Bronchial epithelial cell (primary cell): ENCODE results near the gene KLK1. TPM values are rescaled to one million over a fixed set of nuclear protein-coding genes. Genes with fewer than 3 reads are reported as not detected.

ENCODE experiments used
- DNase-seq: peaks from one replicate; pipeline ENCODE4 v3.0.0-alpha.2; 2010; ENCODE audit warnings: low read depth
- FAIRE-seq: peaks from 2 replicates; lab custom pipeline; 2011; peaks lifted over from hg19 to GRCh38; lab: Jason Lieb, UNC
- H3K27me3 ChIP-seq: 2 replicates; pipeline ENCODE4 v1.5.1; 2011; ENCODE audit warnings: low read length; ENCODE audit not compliant: control insufficient read depth, insufficient read depth
- H3K36me3 ChIP-seq: 2 replicates; pipeline ENCODE4 v1.5.1; 2011; ENCODE audit warnings: low read length; ENCODE audit not compliant: control insufficient read depth, insufficient read depth
- H3K4me3 ChIP-seq: 2 replicates; pipeline ENCODE4 v1.5.1; 2011; ENCODE audit warnings: mild to moderate bottlenecking, low read depth, low read length, control low read depth
- total RNA-seq: library from RNA; depleted of rRNA; stranded (reverse); fragments of >200 nt; gene quantifications from 2 replicates; pipeline ENCODE4 v1.2.1, GENCODE V29; 2014
- TF ChIP-seq, protein P1 (sequence below): IDR thresholded peaks from 2 replicates; pipeline ENCODE4 v1.5.1; 2011; ENCODE audit warnings: mild to moderate bottlenecking, moderate library complexity, low read length, control low read depth, inconsistent platforms; ENCODE audit not compliant: insufficient read depth, severe bottlenecking

KLK1 gene
- total RNA-seq, 1 donor from 2014 or later = not detected

DNA sequence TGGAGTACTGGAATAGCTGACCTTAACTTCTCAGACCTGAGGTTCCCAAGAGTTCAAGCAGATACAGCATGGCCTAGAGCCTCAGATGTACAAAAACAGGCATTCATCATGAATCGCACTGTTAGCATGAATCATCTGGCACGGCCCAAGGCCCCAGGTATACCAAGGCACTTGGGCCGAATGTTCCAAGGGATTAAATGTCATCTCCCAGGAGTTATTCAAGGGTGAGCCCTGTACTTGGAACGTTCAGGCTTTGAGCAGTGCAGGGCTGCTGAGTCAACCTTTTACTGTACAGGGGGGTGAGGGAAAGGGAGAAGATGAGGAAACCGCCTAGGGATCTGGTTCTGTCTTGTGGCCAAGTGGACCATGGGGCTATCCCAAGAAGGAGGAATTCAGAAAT, 37.4 kb upstream of the KLK1 start:
- DNase-seq (peak; percentile 25), FAIRE-seq (no peak)
- no peak overlapping the region for H3K4me3 ChIP-seq
- H3K27me3 ChIP-seq = no peaks in the 10 kb centered on the region
- TF ChIP-seq, protein P1, sequence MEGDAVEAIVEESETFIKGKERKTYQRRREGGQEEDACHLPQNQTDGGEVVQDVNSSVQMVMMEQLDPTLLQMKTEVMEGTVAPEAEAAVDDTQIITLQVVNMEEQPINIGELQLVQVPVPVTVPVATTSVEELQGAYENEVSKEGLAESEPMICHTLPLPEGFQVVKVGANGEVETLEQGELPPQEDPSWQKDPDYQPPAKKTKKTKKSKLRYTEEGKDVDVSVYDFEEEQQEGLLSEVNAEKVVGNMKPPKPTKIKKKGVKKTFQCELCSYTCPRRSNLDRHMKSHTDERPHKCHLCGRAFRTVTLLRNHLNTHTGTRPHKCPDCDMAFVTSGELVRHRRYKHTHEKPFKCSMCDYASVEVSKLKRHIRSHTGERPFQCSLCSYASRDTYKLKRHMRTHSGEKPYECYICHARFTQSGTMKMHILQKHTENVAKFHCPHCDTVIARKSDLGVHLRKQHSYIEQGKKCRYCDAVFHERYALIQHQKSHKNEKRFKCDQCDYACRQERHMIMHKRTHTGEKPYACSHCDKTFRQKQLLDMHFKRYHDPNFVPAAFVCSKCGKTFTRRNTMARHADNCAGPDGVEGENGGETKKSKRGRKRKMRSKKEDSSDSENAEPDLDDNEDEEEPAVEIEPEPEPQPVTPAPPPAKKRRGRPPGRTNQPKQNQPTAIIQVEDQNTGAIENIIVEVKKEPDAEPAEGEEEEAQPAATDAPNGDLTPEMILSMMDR = no peak
- no peaks in the 10 kb centered on the region for H3K36me3 ChIP-seq

DNA sequence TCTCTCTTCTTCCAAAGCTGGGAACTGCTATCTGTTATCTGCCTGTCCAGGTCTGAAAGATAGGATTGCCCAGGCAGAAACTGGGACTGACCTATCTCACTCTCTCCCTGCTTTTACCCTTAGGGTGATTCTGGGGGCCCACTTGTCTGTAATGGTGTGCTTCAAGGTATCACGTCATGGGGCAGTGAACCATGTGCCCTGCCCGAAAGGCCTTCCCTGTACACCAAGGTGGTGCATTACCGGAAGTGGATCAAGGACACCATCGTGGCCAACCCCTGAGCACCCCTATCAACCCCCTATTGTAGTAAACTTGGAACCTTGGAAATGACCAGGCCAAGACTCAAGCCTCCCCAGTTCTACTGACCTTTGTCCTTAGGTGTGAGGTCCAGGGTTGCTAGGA, 36.3 kb upstream of the KLK1 start:
- no peak for DNase-seq
- no peaks in the 10 kb centered on the region for H3K36me3 ChIP-seq
- no peak for FAIRE-seq
- TF ChIP-seq, protein P1 = no peak
- H3K27me3 ChIP-seq = no peaks in the 10 kb centered on the region
- no peak overlapping the region for H3K4me3 ChIP-seq

- H3K36me3 ChIP-seq = no peaks in the 10 kb centered on the region
- FAIRE-seq (no peak), DNase-seq (no peak)
- H3K4me3 ChIP-seq = no peak overlapping the region
- TF ChIP-seq, protein P1 = no peak
- H3K27me3 ChIP-seq = no peaks in the 10 kb centered on the region
These were observed 35.3 kb upstream of the KLK1 start for GRCh38 chr19:50858886-50859285.

GRCh38 chr19:50857366-50857765, 33.8 kb upstream of the KLK1 start:
- FAIRE-seq (no peak), DNase-seq (no peak)
- H3K4me3 ChIP-seq = no peak overlapping the region
- TF ChIP-seq, protein P1 = no peak
- H3K36me3 ChIP-seq = no peaks in the 10 kb centered on the region
- H3K27me3 ChIP-seq = no peaks in the 10 kb centered on the region

DNA sequence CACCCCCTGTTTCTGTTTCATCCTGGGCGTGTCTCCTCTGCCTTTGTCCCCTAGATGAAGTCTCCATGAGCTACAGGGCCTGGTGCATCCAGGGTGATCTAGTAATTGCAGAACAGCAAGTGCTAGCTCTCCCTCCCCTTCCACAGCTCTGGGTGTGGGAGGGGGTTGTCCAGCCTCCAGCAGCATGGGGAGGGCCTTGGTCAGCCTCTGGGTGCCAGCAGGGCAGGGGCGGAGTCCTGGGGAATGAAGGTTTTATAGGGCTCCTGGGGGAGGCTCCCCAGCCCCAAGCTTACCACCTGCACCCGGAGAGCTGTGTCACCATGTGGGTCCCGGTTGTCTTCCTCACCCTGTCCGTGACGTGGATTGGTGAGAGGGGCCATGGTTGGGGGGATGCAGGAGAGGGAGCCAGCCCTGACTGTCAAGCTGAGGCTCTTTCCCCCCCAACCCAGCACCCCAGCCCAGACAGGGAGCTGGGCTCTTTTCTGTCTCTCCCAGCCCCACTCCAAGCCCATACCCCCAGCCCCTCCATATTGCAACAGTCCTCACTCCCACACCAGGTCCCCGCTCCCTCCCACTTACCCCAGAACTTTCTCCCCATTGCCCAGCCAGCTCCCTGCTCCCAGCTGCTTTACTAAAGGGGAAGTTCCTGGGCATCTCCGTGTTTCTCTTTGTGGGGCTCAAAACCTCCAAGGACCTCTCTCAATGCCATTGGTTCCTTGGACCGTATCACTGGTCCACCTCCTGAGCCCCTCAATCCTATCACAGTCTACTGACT, 31.2 kb upstream of the KLK1 start, which contains the start of gene KLK3:
TSS of gene KLK3 (plus strand) at position 280 of the 775 bp plus-strand sequence. CDS start at position 321, 41 bp downstream.
- no peaks in the 10 kb centered on the region for H3K36me3 ChIP-seq
- H3K27me3 ChIP-seq = no peaks in the 10 kb centered on the region
- DNase-seq (no peak), FAIRE-seq (no peak)
- no peak within 1 kb of the TSS for H3K4me3 ChIP-seq
- TF ChIP-seq, protein P1 = no peak
